ENCODE measurements around the gene PPP1R11. TPM values are rescaled to one million over a fixed set of nuclear protein-coding genes. Genes with fewer than 3 reads are reported as not detected.

The PPP1R11 gene
- total and polyA plus RNA-seq, 2 experiments from 2014 or later, result 19.6 to 26.6 TPM

DNA sequence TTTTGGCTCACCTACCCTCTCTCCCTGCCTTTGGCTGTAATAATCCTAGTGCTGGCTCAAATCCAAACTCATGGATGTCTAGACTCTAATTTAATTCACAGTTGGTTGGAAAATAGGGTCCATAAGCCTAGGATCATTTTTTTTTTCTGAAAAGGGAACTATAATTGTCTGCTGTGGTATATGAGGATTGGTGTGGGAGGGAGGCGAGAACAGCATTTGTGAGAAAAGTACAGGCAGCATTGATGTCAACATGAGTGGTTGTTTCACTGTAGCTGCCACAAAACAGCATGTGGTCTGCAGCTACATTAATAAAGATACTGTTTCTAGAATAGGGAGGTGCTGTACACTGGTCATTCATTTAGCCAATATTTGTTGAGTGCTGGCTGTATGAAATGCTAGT lies 24.5 kb upstream of the PPP1R11 start (continued):
- TF ChIP-seq, protein P1, sequence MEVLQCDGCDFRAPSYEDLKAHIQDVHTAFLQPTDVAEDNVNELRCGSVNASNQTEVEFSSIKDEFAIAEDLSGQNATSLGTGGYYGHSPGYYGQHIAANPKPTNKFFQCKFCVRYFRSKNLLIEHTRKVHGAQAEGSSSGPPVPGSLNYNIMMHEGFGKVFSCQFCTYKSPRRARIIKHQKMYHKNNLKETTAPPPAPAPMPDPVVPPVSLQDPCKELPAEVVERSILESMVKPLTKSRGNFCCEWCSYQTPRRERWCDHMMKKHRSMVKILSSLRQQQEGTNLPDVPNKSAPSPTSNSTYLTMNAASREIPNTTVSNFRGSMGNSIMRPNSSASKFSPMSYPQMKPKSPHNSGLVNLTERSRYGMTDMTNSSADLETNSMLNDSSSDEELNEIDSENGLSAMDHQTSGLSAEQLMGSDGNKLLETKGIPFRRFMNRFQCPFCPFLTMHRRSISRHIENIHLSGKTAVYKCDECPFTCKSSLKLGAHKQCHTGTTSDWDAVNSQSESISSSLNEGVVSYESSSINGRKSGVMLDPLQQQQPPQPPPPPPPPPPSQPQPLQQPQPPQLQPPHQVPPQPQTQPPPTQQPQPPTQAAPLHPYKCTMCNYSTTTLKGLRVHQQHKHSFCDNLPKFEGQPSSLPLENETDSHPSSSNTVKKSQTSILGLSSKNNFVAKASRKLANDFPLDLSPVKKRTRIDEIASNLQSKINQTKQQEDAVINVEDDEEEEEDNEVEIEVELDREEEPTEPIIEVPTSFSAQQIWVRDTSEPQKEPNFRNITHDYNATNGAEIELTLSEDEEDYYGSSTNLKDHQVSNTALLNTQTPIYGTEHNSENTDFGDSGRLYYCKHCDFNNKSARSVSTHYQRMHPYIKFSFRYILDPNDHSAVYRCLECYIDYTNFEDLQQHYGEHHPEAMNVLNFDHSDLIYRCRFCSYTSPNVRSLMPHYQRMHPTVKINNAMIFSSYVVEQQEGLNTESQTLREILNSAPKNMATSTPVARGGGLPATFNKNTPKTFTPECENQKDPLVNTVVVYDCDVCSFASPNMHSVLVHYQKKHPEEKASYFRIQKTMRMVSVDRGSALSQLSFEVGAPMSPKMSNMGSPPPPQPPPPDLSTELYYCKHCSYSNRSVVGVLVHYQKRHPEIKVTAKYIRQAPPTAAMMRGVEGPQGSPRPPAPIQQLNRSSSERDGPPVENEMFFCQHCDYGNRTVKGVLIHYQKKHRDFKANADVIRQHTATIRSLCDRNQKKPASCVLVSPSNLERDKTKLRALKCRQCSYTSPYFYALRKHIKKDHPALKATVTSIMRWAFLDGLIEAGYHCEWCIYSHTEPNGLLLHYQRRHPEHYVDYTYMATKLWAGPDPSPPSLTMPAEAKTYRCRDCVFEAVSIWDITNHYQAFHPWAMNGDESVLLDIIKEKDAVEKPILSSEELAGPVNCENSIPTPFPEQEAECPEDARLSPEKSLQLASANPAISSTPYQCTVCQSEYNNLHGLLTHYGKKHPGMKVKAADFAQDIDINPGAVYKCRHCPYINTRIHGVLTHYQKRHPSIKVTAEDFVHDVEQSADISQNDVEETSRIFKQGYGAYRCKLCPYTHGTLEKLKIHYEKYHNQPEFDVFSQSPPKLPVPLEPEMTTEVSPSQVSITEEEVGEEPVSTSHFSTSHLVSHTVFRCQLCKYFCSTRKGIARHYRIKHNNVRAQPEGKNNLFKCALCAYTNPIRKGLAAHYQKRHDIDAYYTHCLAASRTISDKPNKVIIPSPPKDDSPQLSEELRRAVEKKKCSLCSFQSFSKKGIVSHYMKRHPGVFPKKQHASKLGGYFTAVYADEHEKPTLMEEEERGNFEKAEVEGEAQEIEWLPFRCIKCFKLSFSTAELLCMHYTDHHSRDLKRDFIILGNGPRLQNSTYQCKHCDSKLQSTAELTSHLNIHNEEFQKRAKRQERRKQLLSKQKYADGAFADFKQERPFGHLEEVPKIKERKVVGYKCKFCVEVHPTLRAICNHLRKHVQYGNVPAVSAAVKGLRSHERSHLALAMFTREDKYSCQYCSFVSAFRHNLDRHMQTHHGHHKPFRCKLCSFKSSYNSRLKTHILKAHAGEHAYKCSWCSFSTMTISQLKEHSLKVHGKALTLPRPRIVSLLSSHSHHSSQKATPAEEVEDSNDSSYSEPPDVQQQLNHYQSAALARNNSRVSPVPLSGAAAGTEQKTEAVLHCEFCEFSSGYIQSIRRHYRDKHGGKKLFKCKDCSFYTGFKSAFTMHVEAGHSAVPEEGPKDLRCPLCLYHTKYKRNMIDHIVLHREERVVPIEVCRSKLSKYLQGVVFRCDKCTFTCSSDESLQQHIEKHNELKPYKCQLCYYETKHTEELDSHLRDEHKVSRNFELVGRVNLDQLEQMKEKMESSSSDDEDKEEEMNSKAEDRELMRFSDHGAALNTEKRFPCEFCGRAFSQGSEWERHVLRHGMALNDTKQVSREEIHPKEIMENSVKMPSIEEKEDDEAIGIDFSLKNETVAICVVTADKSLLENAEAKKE (CRISPR knock-in tag; IDR thresholded peaks at IDR 0.05), result no peak
- TF ChIP-seq JUNB (IDR thresholded peaks at IDR 0.05; ENCODE audit: unreplicated experiment) (no peak), STAT1 (IDR thresholded peaks at IDR 0.05; ENCODE audit: unreplicated experiment) (no peak), POLR2AphosphoS5 (IDR thresholded peaks at IDR 0.05; ENCODE audit: low read depth) (no peak), ZNF114 (CRISPR knock-in tag; IDR thresholded peaks at IDR 0.05) (no peak), CREB1 (CRISPR knock-in tag; IDR thresholded peaks at IDR 0.05; ENCODE audit: low read depth) (no peak)

DNA sequence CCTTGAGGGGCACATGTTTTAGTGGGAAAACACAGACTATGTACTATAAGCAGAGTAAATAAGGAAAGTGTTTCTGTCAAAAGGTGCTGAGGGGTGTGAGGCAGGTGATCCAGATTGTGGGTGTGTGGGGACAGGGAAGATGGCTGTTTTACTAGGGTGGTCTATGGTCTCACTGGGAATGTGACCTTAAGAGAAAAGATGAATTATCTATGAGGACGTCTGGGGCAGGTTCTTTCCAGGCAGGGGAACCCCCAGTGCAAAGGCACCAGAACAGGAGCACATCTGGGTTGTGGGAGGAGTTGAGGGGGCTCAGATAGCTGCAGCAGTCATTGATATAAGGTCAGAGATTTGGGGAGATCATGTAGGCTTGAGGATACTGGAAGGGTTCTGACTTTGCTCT lies 24.1 kb upstream of the PPP1R11 start:
- Histone ChIP-seq H3K27me3 (ENCODE audit: insufficient read depth) (no peaks in the 10 kb centered on the region), H3K4me2 (no peak overlapping the region), H3K36me3 (ENCODE audit: insufficient read depth) (no peaks in the 10 kb centered on the region), H3F3A (replicated peaks; ENCODE audit: low read depth) (no peaks in the 10 kb centered on the region), H3K4me1 (ENCODE audit: insufficient read depth) (no peaks in the 10 kb centered on the region), H3K79me2 (replicated peaks; ENCODE audit: insufficient read depth) (no peaks in the 10 kb centered on the region), H4K20me1 (replicated peaks; ENCODE audit: insufficient read depth) (no peaks in the 10 kb centered on the region; the same call in 1 of the 2 replicates), H3K9me2 (ENCODE audit: insufficient read depth) (no peaks in the 10 kb centered on the region), H3K27ac (ENCODE audit: low read depth) (no peak overlapping the region), H2AFZ (no peak overlapping the region), H3K4me3 (no peak overlapping the region)
- no peak for TF ChIP-seq JUNB (IDR thresholded peaks at IDR 0.05; ENCODE audit: unreplicated experiment)
- no peak for TF ChIP-seq POLR2AphosphoS5 (IDR thresholded peaks at IDR 0.05; ENCODE audit: low read depth)
- TF ChIP-seq CREB1 (CRISPR knock-in tag; IDR thresholded peaks at IDR 0.05; ENCODE audit: low read depth), result no peak
- no peak for TF ChIP-seq EZH2 (IDR thresholded peaks at IDR 0.05; ENCODE audit: low read depth, unreplicated experiment)
- Mint-ChIP-seq H3K4me3 (no peak overlapping the region), H3K27ac (no peak overlapping the region), H3K27me3 (ENCODE audit: insufficient read depth, low read depth, poor library complexity) (no peaks in the 10 kb centered on the region), H3K9me3 (no peaks in the 10 kb centered on the region), H3K4me1 (no peaks in the 10 kb centered on the region), H3K36me3 (ENCODE audit: low read depth) (no peaks in the 10 kb centered on the region)
- no peak for ATAC-seq
- DNase-seq (ENCODE audit: low spot score), result no peak
